GM12801 (cell line): ENCODE results near the gene TMEM263.

Experiments
- CTCF ChIP-seq: IDR thresholded peaks from one replicate; pipeline ENCODE4 v1.5.1; 2011; ENCODE audit warnings: control low read depth; ENCODE audit not compliant: insufficient read length; ENCODE audit errors: extremely low read depth

The TMEM263 gene

GRCh38 chr12:106954462-106955376, 988 bp upstream of the TMEM263 start:
- TF ChIP-seq CTCF: no peak

- TF ChIP-seq CTCF: no peak
Observed at GRCh38 chr12:106956048-106956578, 406 bp downstream of the TMEM263 start.

- no peak for TF ChIP-seq CTCF
Observed at GRCh38 chr12:106957583-106957982, 1.9 kb downstream of the TMEM263 start.

GRCh38 chr12:106960443-106960842, 4.7 kb downstream of the TMEM263 start:
- no peak for TF ChIP-seq CTCF

- TF ChIP-seq CTCF: no peak
Observed at GRCh38 chr12:106962286-106962685, 6.6 kb downstream of the TMEM263 start.

GRCh38 chr12:106964526-106964925, 8.8 kb downstream of the TMEM263 start:
- TF ChIP-seq CTCF: no peak

- TF ChIP-seq CTCF: no peak
Observed at GRCh38 chr12:106971065-106971464, 15.4 kb downstream of the TMEM263 start.
